ENCODE data around the gene USP15. TPM values are rescaled to one million over a fixed set of nuclear protein-coding genes. Genes with fewer than 3 reads are reported as not detected.

The USP15 gene
- total and polyA plus RNA-seq, 2 of the 8 experiments (the other 6 are each of a cell fraction or from before 2014, with no cell fraction given) = 12.7 to 38.6 TPM

GRCh38 chr12:62260733-62261683 lies 804 bp downstream of the USP15 start (continued):
- TF ChIP-seq CTBP2 (IDR thresholded peaks at IDR 0.05; ENCODE audit: borderline replicate concordance, insufficient read depth, insufficient read length, low read length) (no peak), TEAD4 (IDR thresholded peaks at IDR 0.05; ENCODE audit: low read depth, low read length) (no peak), BCL11A (IDR thresholded peaks at IDR 0.05; ENCODE audit: low read depth in 2 of 2, low read length in 2 of 2) (no peak), CHD2 (IDR thresholded peaks at IDR 0.05; ENCODE audit: low read length) (no peak), ASH2L (IDR thresholded peaks at IDR 0.05; ENCODE audit: low read length) (no peak), POLR2AphosphoS5 (IDR thresholded peaks at IDR 0.05; ENCODE audit: low read depth, low read length) (no peak), SIN3A (conservative IDR thresholded peaks at IDR 0.05 in 1 of 2, IDR thresholded peaks at IDR 0.05 in 1 of 2; ENCODE audit: low read depth in 1 of 2, low read length in 2 of 2) (peak in 1 of 2 experiments; percentile 47; a peak in 2 of 4 replicates), PHF8 (conservative IDR thresholded peaks at IDR 0.05; ENCODE audit: low read depth, low read length) (no peak), EGR1 (IDR thresholded peaks at IDR 0.05; ENCODE audit: borderline replicate concordance, low read depth, low read length) (no peak), POU5F1 (IDR thresholded peaks at IDR 0.05; ENCODE audit: low read depth, low read length) (no peak), KDM1A (IDR thresholded peaks at IDR 0.05; ENCODE audit: borderline replicate concordance, low read length) (no peak), ZNF274 (IDR thresholded peaks at IDR 0.05; ENCODE audit: borderline replicate concordance, extremely low read depth, low read length) (no peak)

All from H1 (cell line).